Rectal smooth muscle tissue (tissue), 1 donor: Measurements from ENCODE around the gene SSBP2.
"Not testable (repeated sequence)": the region's sequence is repeated elsewhere in the genome, so short reads cannot be mapped to it uniquely, and the experiment has no call there.

Experiments
- H3K27ac ChIP-seq: one replicate; pipeline ENCODE4 v1.7.0; 2013; ENCODE audit warnings: low read depth, low read length, inconsistent platforms
- H3K27me3 ChIP-seq: one replicate; pipeline ENCODE4 v1.7.0; 2013; ENCODE audit warnings: low read length; ENCODE audit not compliant: control insufficient read depth, insufficient read depth
- H3K36me3 ChIP-seq: one replicate; pipeline ENCODE4 v1.7.0; 2013; ENCODE audit warnings: low read length; ENCODE audit not compliant: control insufficient read depth, insufficient read depth
- H3K4me1 ChIP-seq: one replicate; pipeline ENCODE4 v1.7.0; 2013; ENCODE audit warnings: low read length; ENCODE audit not compliant: control insufficient read depth, insufficient read depth
- H3K4me3 ChIP-seq: one replicate; pipeline ENCODE4 v1.7.0; 2013; ENCODE audit warnings: low read length
- H3K9ac ChIP-seq: one replicate; pipeline ENCODE4 v1.7.0; 2013; ENCODE audit warnings: low read length

Gene SSBP2

DNA sequence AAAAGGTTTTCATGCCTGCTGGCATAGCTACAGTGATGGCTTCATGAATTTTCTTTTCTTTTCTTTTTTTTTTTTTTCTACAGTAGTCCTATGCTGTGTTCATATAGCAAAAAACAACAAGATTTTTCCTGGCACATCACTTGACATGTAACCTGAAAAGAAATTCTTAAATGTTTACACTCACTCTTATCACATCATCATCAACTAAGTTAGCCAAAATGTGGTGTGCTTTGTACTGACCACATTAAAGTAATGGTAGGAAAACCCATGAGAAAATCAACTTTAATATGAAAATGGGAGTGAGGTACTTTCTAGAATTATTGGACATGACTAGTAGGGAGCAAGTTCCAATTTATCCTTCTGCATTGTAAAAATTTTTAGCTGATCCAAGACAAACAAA lies 146.7 kb downstream of the SSBP2 start:
- H3K4me1 ChIP-seq = no peaks in the 10 kb centered on the region
- no peaks in the 10 kb centered on the region for H3K27me3 ChIP-seq
- H3K9ac ChIP-seq = no peak overlapping the region
- H3K4me3 ChIP-seq = no peak overlapping the region
- H3K27ac ChIP-seq = no peak overlapping the region
- H3K36me3 ChIP-seq = peaks cover 2% of the 10 kb centered on the region

DNA sequence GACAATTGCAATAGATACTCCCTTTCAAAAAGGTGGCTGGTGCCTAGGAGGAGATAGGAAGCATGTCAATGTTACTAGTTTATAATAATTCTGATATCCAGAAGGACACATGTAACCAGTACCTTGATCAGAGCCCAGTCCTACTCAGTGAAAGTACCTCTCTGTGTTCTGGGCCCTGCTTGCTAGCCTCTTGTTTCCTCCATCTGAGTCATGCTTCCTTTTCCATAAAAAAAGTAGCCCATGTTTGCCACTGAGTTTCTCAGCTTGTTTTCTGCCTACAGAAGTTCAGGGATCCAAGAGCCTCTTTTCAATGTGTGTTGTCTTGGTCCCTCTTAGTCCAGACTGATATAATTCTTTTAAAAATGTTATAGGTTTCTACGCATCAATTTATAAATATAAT lies 149.0 kb downstream of the SSBP2 start:
- Histone ChIP-seq H3K36me3 (peaks cover 6% of the 10 kb centered on the region), H3K27me3 (no peaks in the 10 kb centered on the region), H3K4me1 (no peaks in the 10 kb centered on the region), H3K27ac (no peak overlapping the region), H3K9ac (no peak overlapping the region), H3K4me3 (no peak overlapping the region)

DNA sequence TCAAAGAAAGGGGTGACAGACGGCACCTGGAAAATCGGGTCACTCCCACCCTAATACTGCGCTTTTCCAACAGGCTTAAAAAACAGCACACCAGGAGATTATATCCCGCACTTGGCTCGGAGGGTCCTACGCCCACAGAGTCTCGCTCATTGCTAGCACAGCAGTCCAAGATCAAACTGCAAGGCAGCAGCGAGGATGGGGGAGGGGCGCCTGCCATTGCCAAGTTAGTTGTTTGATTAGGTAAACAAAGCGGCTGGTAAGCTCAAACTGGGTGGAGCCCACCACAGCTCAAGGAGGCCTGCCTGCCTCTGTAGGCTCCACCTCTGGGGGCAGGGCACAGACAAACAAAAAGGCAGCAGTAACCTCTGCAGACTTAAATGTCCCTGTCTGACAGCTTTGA lies 158.8 kb downstream of the SSBP2 start:
- H3K36me3 ChIP-seq, H3K9ac ChIP-seq, H3K4me1 ChIP-seq, H3K4me3 ChIP-seq, H3K27me3 ChIP-seq, H3K27ac ChIP-seq: not testable (repeated sequence)

DNA sequence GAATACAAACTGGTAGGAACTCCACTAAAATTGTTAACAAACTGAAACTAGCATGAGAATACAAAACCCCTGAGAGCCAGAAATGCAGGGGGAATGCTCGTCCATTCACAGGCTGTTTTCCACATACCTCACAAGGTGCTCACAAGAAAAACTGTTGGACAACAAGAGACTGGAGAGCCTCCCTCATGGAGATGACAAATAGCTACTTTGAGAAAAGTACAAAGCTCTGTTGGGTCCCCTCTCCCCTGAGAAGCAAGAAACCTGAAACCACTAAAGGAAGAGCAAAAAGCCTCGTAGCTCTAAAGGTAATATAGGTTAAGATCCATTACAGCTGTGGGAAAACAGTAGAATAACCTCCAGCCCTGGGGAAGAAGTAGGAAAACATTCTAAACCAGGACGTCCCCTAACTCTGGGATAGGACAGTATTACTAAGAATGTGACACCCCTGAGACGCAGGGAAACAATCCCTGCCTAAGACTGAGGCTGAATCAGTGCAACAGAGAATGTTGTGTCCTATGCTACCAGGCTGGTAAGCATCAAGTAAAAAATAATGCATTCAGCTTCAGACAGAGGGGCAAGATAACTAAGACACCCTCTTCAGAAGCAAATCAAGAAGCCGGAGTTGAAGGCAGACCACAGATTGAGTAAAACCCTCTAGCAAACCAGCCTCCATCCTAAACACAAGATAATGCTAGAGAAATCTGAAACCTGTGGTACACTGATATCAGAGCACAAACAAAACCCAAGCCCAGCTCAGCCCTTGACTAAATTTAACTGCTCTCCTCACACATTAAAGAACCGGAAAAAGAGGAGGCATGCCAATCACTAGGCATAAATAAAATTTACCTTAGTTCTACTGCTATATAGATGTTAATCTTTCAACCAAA lies 160.2 kb downstream of the SSBP2 start:
- Histone ChIP-seq H3K4me1 (no peaks in the 10 kb centered on the region), H3K9ac (no peak overlapping the region), H3K27ac (no peak overlapping the region), H3K4me3 (no peak overlapping the region), H3K27me3 (no peaks in the 10 kb centered on the region), H3K36me3 (no peaks in the 10 kb centered on the region)

DNA sequence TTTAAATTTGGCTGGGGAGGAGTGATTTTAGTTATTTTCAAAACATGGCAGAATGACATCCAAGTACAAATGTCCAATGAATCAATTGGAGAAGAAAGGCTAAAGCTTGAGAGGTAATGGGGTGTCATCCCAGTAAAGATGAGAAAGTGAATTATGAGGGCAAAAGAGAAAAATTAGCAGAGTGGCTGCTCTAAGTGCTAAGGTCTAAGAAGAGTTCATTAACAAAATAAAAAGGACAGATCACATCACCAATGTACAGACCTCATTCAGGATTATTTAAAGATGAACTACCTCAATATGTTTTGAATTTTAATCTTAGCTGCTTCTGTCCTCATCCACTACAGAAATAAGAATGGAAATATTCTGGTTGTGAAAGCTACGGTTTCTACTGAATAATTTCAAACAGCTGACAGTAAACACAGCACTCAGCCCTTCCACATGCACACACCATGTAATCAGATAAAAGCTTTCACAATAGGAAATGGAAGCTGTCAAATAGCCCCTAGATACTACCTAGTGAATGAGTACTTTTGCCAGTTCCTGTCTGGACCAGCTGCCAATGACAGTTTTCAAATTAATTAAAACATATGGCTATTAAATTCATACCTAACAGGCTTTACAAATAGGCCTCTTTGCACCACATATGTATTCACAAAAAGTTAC lies 171.5 kb downstream of the SSBP2 start:
- H3K27ac ChIP-seq = no peak overlapping the region
- no peaks in the 10 kb centered on the region for H3K4me1 ChIP-seq
- H3K9ac ChIP-seq = no peak overlapping the region
- H3K36me3 ChIP-seq = no peaks in the 10 kb centered on the region
- H3K4me3 ChIP-seq = no peak overlapping the region
- H3K27me3 ChIP-seq = no peaks in the 10 kb centered on the region

DNA sequence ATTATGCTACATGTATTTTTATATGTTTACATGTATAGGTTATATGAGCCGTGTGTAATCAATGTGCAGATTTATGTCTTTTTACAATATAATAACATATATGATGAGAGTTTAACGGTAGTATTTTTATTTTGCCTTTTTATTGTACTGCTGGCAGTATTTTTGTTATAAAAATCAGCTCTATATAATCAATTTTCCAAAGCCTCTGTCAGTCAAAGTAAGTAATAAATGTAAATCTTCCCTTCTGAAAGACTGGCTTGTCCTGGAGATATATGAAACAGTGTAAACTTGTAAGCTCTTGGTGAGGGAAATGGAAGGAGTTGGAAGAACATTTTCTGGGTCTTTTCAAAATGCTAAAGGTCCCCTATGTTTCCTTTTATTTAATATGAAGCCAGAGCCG lies 173.8 kb downstream of the SSBP2 start:
- Histone ChIP-seq H3K36me3 (no peaks in the 10 kb centered on the region), H3K4me1 (no peaks in the 10 kb centered on the region), H3K9ac (no peak overlapping the region), H3K27ac (no peak overlapping the region), H3K4me3 (no peak overlapping the region), H3K27me3 (no peaks in the 10 kb centered on the region)

DNA sequence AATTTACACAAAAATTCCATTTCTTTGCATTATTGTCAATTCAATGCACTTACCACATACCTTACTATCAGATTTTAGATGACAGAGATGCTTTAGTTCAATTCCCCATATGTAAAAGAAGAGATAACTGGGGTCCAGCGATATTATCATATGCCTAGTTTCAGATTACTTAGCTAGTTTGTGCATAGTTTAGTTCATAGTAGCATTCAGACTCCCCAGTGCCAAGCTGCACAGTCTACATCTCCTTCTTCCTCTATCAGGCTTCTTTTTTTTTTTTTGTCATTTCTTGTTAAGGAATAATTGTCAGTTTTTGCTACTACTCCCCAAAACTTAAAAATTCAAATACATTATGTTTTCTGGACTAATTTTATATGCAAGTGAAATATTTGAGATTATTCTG lies 175.0 kb downstream of the SSBP2 start:
- H3K27me3 ChIP-seq = no peaks in the 10 kb centered on the region
- no peaks in the 10 kb centered on the region for H3K4me1 ChIP-seq
- no peak overlapping the region for H3K9ac ChIP-seq
- H3K36me3 ChIP-seq = no peaks in the 10 kb centered on the region
- no peak overlapping the region for H3K27ac ChIP-seq
- H3K4me3 ChIP-seq = no peak overlapping the region

DNA sequence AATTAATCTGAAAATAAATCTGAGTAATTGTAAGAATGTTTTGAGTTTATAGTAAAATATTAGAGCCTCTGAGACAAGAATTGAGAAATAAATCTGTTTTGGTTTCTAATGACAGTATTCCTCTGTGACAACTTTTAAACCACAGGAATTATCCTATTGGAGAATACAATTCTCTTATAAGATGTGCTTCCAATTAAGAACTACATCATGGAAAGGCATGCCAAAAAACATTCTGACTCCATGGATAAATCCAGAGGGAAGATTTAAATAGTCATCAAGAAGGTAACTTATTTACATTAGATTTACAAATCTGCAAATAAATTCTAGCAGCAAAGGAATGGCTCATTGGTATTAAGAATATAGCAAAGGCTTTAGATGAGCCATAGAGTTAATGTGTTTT lies 178.7 kb downstream of the SSBP2 start:
- no peak overlapping the region for H3K4me3 ChIP-seq
- no peaks in the 10 kb centered on the region for H3K36me3 ChIP-seq
- no peaks in the 10 kb centered on the region for H3K4me1 ChIP-seq
- H3K27ac ChIP-seq = no peak overlapping the region
- H3K9ac ChIP-seq = no peak overlapping the region
- no peaks in the 10 kb centered on the region for H3K27me3 ChIP-seq

DNA sequence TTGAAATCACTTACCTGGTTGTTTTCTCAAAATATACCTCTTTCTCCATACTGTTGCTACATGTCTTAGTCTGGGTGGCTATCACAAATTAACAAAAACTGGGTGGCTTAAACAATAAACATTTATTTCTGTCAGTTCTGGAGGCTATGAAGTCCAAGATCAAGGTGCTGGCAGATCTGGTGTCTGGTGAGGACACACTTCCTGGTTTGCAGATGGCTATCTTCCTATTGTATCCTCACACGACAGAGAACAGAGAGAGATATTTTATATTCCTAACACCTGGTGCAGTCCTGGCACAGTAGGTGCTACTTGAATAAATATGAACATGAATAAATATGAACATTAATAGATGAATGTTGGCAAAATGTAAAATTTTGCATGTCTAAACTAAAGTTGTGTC lies 192.7 kb downstream of the SSBP2 start:
- H3K9ac ChIP-seq = no peak overlapping the region
- no peaks in the 10 kb centered on the region for H3K36me3 ChIP-seq
- H3K4me3 ChIP-seq = no peak overlapping the region
- H3K27me3 ChIP-seq = no peaks in the 10 kb centered on the region
- no peaks in the 10 kb centered on the region for H3K4me1 ChIP-seq
- H3K27ac ChIP-seq = no peak overlapping the region

DNA sequence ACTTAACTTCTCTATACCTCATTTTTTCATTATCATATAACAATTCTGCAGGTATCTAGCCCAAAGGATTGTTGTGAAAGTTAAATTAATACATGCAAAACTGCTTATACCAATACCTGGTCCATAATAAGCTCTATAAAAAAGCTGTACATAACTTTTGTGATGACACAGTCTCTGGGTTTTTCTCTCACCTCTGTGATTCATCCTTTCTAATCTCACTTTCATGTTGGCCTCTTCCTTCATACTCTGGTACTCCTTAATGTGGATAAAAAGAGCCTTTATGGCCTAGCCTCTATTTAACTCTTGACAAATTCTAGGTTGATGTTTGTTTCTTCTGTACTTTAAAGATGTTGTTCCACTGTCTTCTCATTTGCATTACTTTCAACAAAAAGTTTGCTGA lies 194.1 kb downstream of the SSBP2 start:
- Histone ChIP-seq H3K4me1 (no peaks in the 10 kb centered on the region), H3K36me3 (no peaks in the 10 kb centered on the region), H3K9ac (no peak overlapping the region), H3K4me3 (no peak overlapping the region), H3K27me3 (no peaks in the 10 kb centered on the region), H3K27ac (no peak overlapping the region)

DNA sequence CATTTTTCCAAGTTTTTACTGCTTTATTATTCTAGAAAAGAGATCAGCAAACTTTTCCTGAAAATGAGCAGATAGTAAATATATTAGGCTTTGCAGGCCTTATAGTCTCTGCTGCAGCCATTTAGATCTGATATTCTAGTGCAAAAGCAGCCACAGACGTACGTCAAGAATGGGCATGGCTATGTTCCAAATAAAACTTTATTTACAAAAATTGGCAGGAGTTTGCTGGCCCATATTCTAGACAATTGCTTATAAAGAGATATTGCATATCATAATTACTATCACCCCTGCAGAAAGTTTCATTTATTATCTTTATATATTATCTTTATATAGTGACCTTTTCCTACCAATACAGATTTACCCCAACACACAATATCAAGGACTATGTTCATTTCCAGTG lies 195.0 kb downstream of the SSBP2 start:
- Histone ChIP-seq H3K4me3 (no peak overlapping the region), H3K4me1 (no peaks in the 10 kb centered on the region), H3K27me3 (no peaks in the 10 kb centered on the region), H3K9ac (no peak overlapping the region), H3K27ac (no peak overlapping the region), H3K36me3 (no peaks in the 10 kb centered on the region)

DNA sequence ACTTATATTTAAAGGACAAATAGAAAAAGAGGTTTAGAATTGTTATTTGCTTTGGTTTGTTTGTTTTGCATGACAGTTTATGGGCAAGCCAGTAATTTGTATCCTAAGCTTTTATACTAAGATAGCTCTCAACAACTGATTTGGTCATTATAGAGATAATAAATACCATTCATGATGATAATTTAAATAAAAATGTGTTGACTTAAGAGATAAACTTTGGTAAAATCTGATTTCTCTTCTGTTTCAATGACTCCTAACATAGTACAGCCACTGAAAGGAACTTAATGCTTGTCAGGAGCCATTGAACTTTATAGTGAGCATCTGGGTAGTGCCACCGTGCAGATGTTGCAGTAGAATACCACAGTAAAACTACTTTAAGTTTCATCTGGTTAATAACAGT lies 196.2 kb downstream of the SSBP2 start:
- H3K4me1 ChIP-seq = no peaks in the 10 kb centered on the region
- H3K9ac ChIP-seq = no peak overlapping the region
- H3K36me3 ChIP-seq = no peaks in the 10 kb centered on the region
- H3K4me3 ChIP-seq = no peak overlapping the region
- no peak overlapping the region for H3K27ac ChIP-seq
- no peaks in the 10 kb centered on the region for H3K27me3 ChIP-seq
